ENCODE data around the gene FBLN7.

FBLN7 gene

GRCh38 chr2:112168422-112169124, 30.4 kb downstream of the FBLN7 start:
- no peak for TF ChIP-seq CTCF (IDR thresholded peaks at IDR 0.05)
- TF ChIP-seq ZFX (IDR thresholded peaks at IDR 0.05; ENCODE audit: borderline replicate concordance) = no peak
- no peak overlapping the region for H3K27ac ChIP-seq

- H3K27ac ChIP-seq = no peak overlapping the region
- TF ChIP-seq ZFX (IDR thresholded peaks at IDR 0.05; ENCODE audit: borderline replicate concordance) (no peak), CTCF (IDR thresholded peaks at IDR 0.05) (no peak)
Observed at GRCh38 chr2:112170495-112170894, 32.3 kb downstream of the FBLN7 start.

- TF ChIP-seq CTCF (IDR thresholded peaks at IDR 0.05) (no peak), ZFX (IDR thresholded peaks at IDR 0.05; ENCODE audit: borderline replicate concordance) (no peak)
- no peak overlapping the region for H3K27ac ChIP-seq
Observed at GRCh38 chr2:112173646-112174319, 35.6 kb downstream of the FBLN7 start.

GRCh38 chr2:112174383-112174782, 36.2 kb downstream of the FBLN7 start:
- no peak for TF ChIP-seq ZFX (IDR thresholded peaks at IDR 0.05; ENCODE audit: borderline replicate concordance)
- no peak for TF ChIP-seq CTCF (IDR thresholded peaks at IDR 0.05)
- H3K27ac ChIP-seq = no peak overlapping the region

- TF ChIP-seq ZFX (IDR thresholded peaks at IDR 0.05; ENCODE audit: borderline replicate concordance) (no peak), CTCF (IDR thresholded peaks at IDR 0.05) (no peak)
- H3K27ac ChIP-seq = no peak overlapping the region
Observed at GRCh38 chr2:112175333-112175732, 37.1 kb downstream of the FBLN7 start.

GRCh38 chr2:112175958-112176573, 37.9 kb downstream of the FBLN7 start:
- no peak overlapping the region for H3K27ac ChIP-seq
- TF ChIP-seq CTCF (IDR thresholded peaks at IDR 0.05) (no peak), ZFX (IDR thresholded peaks at IDR 0.05; ENCODE audit: borderline replicate concordance) (no peak)

All from 22Rv1 (cell line).